Glomerular visceral epithelial cell (primary cell): ENCODE results near the gene KRTAP10-1.
A peak's percentile ranks its signal among the peaks of the same experiment; 100 is the strongest.

Experiments
- DNase-seq: peaks from one replicate; pipeline ENCODE4 v3.0.0-alpha.2; 2016; ENCODE audit errors: extremely low spot score

The KRTAP10-1 gene

DNA sequence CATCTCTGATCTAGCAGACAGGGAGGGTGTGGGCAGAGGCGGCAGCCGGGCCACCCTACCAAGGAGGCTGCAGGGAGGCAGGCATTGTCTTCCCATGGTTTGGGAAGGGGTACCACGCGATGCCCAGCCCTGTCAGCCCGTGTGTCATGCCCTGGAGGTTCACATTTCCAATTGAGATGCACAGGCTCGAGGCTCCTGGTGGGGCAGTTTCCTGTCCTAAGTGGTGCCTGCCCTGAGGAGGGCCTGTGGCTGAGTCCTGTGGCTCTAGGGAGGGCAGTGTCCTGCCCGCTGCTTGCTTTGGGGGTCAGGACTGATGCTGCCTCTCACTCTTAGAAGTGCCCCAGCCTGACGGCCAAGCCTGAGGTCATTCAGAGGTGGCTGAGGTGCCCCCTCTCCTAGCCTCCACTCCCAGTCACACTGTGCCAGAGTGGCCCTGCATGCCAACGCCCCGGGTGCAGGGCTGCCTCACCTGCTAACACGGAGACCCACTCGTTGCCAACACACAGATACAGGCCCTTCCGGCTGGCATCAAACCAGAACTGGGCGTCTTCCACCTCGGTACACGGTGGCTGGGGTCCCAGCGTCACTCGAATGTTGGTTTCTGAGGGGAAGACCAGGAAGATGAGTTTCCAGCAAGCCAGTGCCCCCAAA, 11.9 kb downstream of the KRTAP10-1 start:
- DNase-seq: no peak

DNA sequence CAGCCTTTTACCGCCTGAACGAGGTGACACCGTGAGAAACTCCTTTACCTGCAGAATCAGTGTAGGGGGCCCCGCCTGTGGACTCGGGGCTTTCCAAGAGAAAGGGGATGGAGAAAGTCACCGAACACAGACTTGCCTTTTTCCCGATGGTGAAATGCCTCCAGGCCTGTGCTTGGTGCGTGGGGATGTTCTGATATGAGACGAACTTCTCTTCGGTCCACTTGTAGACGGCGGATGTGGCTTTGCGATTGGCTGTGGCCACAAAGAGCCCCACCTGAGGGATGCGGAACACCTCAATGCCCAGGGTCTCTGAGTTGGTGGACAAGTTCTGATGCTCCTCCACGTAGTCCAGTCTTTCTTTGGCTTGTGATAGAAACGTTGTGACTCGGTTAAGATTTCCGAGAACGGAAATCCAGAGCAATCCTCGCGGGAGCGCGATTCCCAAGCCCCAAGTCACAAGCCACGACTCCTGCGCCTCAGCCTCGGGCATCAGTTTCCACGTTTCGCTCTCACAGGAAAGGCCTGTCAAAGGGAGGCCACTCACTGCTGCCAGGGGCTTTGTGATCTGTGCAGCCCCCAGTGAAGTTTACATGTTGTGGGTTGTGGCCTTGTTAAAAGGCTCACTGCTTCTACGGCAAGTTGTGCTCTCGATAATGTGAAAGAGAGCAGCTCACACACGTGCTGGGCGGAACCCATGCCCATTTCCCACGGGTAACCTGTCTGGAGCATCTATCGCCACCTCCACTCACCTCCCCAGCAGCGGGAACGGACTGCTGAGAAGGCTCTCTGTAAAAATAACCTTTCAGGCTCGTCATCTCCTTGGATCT, 12.6 kb downstream of the KRTAP10-1 start:
- DNase-seq: no peak

DNA sequence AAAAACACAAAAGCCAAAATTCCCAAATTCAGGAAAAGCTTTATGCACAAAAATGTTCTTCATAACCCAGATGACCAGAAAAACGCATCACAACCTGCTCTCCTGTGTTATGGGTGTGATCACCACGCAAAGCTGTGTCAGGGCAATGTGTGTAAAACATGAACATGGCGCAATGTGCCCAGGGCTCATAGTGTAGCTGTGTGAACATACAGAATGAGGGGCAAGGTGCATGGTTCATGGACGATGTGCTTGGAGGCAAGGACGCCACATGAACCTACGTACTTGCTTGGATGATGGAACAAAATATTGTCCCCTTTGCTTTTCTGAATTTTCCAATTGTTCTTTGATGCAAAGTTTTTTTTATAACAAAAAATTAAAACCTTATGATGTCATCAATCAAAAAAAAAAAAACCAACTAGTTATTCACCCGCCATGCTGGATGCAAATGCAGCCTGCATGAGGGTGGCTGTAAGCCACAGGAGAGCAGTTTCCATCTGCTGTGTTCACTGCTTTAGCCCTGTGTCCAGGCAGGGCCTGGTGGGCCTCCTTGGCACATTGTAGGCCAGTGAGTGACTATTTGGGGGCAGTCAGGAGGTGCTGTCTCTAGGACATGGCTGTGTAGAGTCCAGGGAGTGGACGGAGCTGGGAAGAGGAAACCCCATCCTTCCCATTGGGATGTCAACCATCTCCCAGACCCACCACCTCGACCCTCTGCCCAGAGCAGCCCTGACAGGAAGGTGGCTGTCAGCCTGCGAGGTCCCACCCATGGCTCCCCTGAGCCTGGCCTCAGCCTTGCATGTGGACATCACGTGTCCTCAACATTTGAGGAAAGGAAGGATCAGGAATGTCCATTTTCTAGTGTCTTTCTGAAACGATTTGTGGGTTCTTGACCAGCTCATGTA, 13.6 kb downstream of the KRTAP10-1 start:
- no peak for DNase-seq

DNA sequence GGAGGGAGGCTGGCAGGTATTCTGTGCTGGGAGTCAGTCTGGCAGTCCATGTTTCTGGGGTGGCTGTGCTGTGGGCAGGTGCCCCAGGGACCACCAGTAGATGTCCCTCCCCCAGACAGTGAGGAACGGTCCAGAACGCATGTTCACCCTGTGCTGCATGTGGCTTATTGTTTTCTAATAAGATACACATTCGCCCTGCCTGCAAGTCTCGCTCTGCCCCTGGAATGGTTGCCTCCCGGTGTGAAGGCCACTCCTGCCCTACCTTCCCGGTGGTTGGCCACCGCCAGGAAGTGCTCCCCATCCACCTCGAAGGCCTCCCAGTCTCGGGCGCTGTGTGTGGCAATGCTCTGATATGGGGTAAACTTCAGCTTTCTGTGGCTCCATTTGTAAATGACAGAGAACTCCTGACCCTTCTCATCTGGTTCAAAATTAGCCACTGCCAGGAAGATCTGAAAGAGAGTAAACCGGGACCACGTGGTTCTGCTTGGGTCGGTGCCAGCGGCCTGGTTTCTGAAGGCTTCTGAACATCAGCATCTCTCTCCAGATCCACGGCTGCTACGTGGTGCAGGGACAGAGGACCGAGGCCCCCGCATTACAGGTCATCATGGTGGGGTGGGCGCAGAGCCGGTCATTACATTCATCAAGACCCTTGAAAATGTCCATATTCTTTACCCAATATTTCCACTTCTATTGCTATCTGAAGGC, 14.5 kb downstream of the KRTAP10-1 start:
- no peak for DNase-seq

DNA sequence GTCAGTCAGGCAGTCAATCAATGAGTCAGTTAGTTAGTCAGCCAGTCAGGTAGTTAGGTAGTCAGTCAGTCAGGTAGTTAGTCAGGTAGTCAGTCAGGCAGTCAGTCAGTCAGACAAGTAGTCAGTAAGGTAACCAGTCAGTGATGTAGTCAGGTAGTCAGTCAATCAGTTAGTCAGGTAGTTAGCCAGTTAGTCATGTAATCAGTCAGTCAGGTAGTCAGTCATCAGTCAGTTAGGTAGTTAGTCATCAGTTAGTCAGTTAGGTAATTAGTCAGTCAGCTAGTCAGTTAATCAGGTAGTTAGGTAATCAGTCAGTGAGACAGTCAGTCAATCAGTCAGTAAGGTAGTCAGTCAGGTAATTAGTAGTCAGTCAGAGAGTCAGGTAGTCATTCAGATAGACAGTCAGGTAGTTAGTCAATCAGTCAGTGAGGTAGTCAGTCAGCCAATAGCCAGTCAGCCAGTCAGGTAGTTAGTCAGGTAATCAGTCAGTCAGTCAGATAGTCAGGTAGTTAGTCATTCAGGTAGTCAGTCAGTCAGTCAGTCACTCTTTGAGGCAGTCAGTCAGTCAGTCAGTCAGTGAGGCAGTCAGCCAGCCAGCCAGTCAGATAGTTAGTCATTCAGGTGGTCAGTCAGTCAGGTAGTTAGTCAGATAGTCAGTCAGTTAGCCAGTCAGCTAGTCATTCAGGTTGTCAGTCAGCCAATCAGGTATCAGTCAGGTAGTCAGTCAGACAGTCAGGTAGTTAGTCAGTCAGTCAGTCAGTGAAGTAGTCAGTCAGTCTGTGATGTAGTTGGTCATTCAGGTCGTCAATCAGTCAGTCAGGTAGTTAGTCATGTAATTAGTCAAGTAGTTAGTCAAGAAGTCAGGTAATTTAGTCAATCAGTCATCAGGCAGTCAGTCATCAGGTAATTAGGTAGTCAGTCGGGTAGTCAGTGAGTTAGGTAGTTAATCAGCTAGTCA, 15.3 kb downstream of the KRTAP10-1 start:
- DNase-seq: no peak

DNA sequence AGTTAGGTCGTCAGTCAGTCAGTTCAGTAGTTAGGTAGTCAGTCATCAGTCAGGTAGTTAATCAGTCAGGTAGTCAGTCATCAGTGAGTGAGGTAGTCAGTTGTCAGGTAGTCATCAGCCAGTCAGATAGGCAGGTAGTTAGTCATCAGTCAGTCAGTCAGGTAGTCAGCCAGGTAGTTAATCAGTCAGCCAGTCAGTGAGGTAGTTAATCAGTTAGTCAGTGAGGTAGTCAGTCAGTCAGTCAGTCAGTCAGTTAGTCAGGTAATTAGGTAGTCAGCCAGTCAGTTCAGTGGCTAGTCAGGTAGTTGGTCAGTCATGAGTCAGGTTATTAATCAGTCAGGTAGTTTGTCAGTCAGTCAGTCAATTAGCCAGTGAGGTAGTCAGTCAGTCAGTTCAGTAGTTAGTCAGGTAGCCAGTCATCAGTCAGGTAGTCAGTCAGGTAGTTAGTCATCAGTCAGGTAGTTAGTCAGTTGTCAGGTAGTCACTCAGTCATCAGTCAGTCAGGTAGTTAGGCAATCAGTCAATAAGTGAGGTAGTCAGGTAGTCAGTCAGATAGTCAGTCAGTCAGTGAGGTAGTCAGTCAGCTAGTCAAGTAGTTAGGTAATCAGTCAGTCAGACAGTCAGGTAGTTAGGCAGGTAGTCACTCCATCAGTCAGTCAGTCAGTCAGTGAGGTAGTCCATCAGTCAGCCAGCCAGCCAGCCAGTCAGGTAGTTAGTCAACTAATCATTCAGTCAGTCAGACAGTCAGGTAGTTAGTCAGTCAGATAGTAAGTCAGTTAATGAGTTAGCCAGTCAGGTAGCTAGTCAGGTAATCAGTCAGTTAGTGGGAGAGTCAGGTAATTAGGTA, 16.2 kb downstream of the KRTAP10-1 start:
- DNase-seq: no peak

GRCh38 chr21:44522753-44523204, 17.2 kb downstream of the KRTAP10-1 start:
- DNase-seq: no peak

DNA sequence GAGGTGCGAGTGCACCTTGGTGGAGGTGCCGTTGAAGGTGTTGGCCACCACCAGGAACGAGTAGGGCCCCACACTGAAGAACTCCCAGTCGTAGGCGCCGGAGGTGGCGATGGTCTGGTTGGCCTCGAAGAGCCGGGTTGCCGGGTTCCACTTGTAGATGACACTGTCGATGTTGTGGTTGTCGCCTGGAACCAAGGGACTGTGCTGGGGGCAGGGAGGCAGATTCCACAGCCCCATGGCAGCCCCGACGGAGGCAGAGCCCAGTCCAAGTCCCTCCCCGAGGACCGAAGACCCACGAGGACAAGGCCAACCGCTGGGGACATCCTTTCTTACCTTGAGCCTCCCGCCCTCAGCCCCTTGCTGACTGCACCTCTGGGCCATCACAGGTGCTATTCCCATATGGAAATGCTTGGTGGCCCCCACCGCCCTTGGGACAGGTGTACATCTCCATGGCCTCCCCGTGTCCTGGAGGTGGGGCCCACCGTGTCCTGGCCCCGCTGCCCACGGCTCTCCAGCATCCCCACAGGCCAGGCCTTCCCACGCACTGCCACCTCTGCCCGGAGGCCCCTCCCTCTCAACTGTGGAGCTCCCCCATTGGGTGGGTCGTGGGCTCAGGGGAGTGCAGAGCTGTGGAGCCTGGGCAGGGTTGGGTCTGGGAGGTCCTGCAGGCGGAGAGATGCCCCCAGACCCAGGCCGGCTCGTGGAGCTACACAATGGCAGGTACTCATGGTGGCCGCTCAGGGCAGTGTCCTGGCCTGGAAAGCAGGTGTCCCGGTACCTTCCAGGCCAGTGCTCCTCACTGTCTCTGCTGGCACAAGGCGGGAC, 17.9 kb downstream of the KRTAP10-1 start:
- DNase-seq: no peak

- no peak for DNase-seq
These were observed 18.6 kb downstream of the KRTAP10-1 start for GRCh38 chr21:44521301-44521927.

GRCh38 chr21:44520326-44521300, 19.4 kb downstream of the KRTAP10-1 start:
- DNase-seq: no peak

DNA sequence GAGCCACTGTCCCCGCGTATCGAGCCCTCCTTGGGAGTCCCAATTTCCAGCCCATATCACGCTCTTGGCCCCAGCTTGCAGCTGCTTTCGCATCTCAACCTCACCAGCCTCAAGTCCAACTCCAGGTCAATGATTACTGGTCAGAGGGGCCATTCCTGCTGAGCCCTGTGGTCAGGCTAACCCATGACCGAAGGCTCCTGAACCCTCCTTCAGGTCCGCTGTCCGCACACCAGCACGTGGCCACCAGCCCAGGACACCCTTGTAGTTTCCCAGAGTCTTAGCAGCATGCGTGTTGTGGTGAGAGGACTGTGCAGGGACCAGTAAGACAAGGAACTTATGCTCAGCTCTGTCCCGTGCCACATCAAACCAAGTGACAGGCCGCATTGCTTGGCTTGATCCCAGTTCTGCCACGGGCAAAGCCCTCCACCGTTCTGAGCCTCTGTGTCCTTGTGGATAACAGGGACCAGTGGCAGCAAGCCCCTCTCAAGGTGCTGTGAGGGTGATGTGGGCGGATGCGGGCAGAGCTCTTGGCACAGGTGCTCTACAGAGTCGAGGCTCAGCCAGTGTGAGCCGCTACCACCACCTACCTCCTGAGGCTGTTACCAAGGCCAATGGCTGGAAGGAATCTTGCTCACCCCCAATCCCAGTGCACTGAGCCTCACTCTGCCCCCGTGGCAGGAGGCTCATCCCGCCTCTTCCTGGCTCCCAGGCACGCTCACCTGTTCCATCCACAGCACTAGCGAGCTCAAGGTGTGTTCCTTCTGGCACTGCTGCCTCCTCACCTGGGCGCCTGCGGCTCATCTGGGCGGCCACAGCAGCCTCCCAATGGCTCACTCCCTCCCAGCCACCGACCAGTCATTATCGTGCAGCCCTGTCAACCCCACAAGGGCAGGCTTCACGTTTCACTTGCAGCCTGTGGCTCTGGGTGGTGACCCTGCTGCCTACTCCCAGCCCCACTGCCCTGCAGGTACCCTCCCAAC, 20.4 kb downstream of the KRTAP10-1 start:
- DNase-seq: no peak

DNA sequence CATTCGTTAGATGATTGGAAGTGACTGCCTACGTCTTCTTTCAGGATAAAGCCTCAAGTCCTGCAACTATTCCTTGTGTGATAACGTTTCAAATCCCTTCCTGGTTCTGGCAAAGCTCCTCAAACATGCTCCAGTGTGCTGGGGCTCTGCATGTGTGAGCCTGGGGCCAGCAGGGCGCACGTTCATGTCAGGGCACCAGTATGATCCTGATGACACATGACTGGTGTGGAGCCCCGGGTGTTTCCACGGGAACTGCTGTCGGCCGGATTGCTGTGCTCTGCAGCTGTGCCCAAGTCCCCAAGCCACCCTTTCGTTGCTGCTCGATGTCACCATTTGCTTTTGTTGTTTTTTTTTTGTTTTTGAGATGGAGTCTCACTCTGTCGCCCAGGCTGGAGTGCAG, 21.3 kb downstream of the KRTAP10-1 start:
- DNase-seq: no peak

DNA sequence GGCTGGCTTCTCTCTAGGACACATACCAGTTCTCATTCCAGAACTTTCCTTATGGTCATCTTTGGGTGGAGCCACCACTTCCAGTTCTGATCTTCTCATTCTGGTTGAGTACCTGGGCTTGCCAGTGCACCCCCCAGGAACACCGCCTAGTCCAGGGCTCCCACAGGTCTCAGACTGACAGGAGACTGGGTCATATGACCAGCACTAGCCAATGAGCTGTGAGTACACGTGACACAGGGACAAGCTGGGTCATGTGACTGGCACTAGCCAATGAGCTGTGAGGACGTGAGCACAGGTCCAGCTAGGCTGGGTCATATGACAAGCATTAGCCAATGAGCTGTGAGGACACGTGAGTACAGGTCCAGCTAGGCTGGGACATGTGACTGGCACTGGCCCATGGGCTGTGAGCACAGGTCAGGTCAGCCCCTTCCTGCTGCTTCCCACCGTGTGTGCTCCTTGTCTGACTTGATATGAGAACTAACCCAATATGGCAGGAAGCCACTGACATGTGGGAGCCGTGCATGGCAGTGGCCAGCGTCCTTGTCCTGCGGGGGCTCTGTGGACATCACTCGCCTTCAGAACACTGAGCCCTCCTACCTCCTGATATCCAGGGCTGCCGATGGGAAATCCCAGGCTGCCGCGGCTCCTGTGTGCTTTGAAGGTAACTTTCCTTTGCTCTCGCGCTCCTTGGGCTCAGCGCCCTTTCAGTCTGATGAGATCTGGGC, 22.7 kb downstream of the KRTAP10-1 start:
- peak; percentile 4 for DNase-seq

DNA sequence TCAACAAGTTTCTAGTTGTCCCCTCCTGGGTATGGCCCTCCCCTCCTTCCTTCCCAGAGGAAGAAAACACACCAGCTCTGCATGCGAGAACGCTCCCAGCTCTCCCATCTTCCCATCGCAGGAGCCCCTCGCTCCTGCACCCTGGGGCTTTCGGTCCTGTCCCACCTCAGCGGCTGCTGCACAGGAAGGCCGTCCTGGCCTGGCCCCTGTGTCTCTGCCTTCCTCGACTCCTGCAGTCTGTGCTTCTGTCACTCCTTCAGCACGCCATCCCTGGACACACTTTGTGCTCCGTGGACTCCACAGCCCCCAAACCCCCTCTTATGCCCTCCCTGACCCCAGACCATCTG, 23.2 kb downstream of the KRTAP10-1 start:
- DNase-seq: no peak

- no peak for DNase-seq
These were observed 23.7 kb downstream of the KRTAP10-1 start for GRCh38 chr21:44516342-44516741.
